AG08396 (cell line): ENCODE measurements around the gene PTGIS.
"Not testable (repeated sequence)": the region's sequence is repeated elsewhere in the genome, so short reads cannot be mapped to it uniquely, and the experiment has no call there.

ENCODE experiments used
- DNase-seq: peaks from one replicate; pipeline ENCODE4 v3.0.0; 2012; ENCODE audit warnings: low spot score, mixed read lengths

PTGIS gene

DNA sequence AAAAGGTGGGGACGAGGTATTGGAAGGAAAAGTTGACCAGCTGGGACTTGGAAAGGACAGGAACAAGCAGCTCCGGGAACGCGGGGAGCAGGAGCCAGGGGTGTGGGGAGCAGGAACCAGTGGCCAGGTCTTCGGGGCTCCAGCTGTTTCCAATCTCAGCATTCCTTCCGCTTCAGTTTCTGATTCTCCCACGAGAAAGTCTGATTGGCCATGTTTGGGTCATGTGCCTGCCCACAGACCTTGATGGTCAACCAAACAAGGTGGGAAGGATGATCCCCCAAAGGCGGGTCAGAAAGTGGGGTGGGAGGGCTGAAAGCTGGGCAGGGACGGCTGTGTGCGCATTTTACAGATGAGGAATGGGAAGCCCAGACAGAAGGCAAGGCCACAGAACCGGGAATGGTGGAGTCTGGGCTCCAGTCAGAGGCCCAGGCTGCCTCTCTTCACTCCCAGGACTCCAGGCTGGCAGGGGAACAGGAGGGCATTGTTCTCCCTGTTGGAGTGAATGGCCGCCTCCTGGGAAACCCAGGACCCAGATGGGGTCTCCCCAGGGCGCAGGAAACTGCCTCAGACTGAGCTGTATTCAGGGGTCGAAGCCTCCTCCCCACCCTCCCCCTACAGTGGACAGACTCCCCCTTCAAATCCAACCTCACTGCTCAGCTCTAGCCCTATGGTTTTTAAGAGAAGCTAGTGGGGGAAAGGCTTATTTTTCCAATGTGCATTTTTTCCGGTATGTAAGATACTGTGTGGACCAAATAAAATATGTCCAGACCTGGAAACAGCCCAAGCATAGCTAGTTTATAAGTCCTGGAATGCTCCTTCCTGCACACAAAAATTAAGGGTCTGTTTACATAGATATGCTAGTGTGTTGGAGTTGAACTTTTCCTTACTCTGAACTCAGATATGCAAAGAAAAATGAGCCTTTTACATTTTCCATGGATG, 12.2 kb upstream of the PTGIS start:
- DNase-seq, result no peak

DNA sequence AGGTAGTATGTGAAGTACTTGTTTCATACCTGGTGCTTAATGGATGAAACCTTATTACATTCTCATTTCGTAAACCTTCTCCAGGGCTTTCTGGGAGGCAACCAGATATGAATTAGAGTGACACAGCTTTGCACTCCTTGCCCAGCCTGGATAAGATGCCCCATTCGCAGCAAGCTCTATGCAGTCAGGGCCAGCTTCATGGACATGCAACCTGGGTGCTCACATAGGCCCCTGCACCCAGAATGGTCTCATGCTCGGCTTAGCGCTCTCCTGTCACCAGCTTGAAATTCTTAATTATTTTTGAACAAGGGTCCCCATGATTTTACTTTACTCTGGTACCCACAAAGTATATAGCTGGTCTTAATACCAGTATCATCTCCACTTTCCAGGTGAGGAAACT, 11.3 kb upstream of the PTGIS start:
- no peak for DNase-seq

DNA sequence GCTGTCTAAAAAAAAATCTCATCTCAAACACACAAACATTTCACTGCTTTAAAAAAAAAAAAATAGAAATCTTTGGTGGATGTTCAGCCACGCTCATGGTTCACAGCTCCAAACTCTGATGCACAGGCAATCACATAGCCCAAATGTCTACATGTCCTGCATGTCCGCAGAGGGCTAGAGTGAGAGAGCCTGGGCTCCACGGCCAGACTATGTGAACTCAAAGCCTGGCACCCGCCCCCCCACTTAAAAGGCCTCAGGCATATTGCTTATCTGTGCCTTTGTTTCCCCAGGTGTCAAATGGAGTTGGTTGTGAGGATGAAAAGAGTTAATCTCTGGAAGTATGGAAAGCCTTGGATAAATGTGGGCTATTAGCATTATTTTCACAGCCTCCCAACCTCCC, 10.5 kb upstream of the PTGIS start:
- DNase-seq, result no peak

DNA sequence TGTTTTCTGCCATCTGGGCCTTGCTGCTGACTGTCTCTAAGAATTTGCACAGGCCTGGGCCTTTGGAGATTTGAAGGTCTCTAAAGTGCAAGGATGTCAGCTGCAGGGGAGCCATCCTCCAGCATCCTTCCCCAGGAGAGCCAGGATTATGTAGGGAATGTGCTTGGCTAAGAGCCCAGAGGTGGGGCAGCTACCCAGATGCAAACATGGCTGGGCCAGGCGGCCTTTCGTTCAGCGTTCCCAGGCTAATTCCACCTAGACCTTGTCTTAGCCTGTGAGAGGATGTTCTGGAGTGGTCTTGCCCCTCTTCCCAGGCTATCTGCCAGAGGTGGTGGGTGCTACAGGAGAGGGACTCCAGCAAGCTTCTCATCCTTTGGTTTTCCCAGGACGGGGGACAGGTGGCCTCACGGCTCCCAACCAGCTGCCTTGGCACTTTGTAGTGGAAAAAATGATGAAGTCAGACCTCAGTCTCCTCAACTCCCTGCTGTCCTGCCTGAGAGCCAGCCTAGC, 7.7 kb upstream of the PTGIS start:
- DNase-seq, result no peak

DNA sequence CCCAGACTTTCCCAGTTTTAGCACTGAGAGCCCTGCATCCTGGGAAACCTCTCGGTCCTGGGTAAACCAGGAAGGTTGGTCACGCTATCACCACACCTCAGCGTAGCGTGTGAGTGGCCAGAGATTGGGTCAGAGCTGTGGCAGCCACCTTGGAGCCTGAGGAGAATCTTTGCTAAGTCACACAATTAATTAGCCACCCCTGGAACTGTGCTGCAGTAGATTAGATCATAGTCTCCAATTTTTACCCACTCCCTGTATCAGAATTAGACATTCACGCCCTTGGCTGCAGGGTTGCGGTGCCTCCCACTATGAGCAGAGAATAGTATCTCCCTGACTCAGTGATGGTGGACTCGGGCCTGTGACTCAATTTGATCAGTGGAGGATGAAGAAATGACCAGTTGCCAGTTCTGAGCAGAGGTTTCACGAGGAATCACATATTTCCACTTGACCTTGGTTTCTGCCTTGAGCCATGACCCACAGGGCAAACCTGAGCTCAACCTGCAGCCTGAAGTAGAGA, 6.0 kb upstream of the PTGIS start:
- DNase-seq, result peak; percentile 72

DNA sequence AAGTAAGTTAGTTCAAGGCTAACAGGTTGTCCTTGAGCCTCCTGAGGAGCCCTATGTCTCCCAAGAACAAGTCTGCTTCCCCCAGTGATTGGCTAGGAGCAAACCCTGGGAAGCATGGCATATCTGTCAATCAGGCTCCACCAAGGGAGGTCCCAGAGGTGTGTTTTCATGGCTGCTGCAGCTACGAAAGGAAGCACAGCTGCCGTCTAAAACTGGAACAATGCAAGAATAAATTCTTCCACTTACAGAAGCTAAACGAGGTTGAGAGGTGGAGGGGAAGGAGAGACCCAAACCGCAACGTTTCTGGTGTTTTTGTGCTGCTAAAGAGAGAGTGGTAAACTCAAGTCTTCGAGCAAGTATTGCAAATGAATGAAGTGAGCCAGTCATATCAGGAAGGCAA, 4.9 kb upstream of the PTGIS start:
- no peak for DNase-seq

DNA sequence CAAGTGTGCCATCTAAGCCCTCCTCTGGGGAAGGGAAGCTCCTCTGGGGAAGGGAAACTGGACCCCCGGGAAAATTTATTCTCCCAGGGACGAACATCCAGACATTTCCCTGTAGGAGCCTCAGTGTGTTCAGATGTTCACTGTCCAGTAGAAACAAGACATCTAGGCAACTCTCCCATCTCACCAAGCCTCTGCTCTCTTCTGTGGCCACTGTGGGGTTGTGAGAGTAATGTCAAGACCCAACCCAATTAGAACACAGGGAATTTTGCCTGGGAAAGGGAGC, 3.6 kb upstream of the PTGIS start:
- DNase-seq, result no peak

DNA sequence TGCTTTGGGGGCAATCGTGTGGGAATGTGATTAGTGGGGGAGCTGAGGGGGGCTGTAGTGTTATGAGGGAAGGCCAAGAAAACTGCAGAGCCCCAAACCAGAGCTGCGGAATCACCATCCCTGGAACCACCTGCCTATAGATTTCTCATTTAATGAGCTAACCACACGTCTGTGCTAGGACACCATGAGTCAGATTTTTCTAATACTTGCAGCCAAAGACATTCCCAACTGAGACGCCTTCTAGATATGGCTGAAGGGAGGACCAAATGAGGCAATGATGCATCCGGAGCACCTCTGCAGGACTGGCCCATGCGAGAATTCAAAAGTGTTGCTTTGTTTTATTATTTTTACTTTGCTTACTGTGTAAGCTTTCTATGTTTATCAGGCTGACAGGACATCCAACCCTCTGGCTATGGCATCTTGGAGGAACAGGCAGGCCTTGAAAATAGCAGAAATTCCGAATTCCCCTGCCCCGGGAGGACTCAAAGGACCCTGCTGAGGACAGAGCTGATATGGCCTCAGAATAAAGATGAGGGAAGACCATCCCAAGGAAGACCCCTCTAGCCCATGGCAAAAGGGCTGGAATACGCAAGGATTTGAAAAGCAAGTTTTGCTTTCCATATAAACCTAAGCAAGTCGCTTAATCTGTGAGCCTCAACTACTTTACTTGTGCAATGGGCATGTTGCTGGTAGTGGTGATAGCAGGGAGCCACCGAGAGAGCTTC, 3.1 kb upstream of the PTGIS start:
- DNase-seq, result no peak

DNA sequence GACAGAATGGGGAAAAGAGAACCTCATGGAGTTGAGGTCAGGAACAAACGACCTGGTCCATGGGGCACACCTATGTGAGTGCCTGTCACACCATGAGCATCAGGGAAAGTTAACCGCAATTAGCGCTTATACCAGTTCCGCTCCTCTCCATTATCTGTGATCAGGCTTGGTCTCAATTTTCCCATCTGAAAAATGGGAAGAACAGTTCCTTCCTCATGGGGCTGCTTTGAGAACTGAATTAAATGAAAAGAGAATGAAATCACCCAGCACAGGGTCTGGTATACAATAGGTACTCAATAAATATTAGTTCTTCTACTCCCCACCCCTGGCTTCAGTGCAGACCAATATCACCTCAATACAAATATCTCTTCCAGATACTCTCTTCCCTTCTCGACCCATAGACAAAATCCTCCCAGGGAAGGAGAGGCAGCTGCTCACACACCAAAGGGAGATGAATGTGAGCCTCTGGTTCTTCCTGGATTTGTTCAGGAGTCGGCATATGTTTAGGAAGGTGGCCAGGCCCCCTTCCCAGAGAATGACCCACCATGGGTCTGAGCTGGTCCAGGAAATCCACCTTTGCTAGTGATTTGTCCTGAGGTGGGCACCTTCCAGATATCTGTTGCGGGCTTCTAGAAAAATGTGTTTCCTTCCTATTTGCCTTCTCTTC, 2.4 kb upstream of the PTGIS start:
- no peak for DNase-seq

DNA sequence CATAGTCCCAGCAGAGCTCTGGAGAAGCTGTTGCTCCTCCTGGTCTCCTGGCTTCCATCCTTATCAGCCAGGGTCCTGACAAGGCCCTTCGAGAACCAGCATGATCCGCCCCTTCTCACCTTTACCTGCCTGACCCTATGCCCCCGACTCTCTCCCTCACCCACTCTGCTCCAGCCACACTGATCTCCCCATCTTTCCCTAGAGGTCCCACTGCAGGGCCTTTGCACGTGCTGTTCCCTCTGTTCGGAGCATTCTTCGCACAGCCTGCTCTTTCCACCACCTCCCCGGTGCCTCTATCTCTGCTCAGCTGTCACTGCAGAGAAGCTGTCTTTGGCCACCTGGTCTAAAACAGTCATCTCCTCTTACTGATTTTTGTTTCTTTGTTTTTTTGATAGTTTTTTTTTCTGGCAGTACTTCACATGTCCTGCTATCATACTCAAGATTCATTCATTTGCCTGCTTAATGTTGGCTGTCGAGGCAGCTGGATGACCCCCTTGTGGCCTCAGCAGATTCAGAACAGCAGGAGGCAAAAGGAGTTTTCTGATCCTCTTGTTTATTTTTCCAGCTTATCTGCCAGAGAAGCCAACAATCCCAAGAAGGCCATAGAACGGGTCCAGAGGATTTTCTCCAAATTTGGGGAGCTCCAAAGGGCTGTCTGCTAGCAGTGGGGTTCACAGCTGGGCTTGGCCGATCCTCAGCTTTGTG, 1.6 kb upstream of the PTGIS start:
- DNase-seq, result no peak

DNA sequence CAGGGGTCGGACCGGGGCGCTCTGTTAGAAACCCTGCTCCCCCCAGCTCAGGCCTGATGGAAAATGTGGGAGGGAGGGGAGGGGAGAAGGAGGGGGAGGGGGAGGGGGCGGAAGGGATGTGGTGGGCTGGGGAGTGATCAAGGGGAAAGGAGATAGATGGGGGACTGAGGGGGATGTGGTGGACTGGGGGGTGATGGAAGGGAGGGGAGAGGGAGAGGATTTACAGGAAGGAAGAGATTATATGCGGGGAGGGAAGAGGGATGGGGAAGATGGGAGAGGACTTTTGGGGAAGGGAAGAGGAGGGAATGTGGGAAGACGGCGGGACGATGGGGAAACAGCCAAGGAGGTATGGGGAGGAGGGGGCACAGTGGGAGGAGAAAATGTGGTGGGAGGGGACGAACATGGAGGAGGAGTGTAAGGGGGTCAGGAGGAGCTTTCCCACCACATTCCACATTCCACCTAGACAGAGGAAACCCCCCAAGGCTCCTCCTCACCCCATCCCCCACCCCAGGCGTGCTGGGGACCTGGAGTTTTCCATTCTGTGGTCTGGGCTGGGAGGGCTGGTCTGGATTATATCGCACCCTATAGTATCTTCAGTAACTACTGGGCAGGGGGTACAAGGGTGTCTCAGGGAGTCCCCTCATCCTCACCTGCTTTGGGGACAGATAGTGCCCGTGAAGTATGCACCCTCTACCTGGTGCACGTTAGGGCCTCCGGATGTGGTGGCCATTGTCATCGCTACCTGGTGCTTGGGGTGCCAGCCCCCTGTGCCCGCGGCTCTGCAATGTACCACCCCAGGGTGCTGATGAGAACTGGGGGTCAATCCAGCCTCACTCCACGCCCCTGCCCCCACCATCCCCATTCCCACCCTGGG, 578 bp upstream of the PTGIS start:
- DNase-seq, result no peak

DNA sequence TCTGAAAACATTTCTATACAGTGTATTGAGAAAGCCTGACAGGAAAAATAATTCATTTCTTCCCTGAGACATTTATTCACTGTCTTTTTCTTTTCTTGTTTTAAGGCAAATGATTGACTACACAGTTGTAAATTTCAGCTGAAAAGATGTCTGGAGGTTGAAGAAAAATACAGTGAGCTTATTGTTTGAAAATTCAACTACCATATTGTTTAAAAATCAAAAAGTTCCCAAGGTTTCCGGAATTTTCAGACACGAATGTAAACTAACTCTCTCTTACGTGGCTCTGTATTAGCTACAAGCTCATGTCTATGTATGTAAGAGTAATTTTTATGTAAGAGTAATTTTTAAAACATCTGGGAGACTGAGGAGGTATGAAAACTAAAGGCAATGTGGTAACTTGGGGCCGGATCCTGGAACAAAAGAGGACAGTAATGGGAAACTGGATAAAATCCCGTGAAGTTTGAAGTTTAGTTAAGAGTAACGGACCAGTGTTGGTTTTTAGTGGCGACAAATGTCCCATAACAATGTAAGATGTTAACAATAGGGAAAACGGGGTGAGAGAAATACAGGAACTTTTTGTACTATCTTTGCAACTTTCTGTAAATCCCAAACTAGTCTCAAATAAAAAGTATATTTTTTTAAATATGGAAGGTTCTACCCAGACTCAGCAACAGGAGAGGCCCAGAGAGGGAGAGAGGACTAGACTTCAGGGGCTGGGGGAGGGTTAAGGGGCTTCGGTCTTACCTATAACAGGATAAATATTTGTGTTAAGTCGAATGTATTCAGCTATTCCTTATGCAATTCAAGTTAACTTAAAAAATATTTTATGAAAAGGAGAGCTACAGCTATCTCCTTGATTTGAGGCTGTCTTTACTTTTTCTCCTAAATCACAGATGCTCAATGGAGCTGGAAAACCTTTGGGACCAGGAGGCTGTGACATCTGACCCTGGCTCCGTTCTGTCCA, 1.3 kb downstream of the PTGIS start:
- DNase-seq, result no peak

DNA sequence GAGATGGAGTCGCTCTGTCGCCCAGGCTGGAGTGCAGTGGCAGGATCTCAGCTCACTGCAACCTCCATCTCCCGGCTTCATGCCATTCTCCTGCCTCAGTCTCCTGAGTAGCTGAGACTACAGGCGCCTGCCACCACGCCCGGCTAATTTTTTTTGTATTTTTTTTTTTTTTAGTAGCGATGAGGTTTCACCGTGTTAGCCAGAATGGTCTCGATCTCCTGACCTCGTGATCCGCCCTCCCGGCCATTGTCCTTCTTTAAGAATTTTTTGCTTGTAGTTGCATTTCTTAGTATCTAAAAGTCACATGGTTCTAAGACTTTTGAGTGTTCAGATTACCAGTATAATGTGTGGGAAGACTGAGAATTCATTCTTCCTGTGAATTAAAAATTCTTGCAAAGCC, 2.9 kb downstream of the PTGIS start:
- DNase-seq, result not testable (repeated sequence)

DNA sequence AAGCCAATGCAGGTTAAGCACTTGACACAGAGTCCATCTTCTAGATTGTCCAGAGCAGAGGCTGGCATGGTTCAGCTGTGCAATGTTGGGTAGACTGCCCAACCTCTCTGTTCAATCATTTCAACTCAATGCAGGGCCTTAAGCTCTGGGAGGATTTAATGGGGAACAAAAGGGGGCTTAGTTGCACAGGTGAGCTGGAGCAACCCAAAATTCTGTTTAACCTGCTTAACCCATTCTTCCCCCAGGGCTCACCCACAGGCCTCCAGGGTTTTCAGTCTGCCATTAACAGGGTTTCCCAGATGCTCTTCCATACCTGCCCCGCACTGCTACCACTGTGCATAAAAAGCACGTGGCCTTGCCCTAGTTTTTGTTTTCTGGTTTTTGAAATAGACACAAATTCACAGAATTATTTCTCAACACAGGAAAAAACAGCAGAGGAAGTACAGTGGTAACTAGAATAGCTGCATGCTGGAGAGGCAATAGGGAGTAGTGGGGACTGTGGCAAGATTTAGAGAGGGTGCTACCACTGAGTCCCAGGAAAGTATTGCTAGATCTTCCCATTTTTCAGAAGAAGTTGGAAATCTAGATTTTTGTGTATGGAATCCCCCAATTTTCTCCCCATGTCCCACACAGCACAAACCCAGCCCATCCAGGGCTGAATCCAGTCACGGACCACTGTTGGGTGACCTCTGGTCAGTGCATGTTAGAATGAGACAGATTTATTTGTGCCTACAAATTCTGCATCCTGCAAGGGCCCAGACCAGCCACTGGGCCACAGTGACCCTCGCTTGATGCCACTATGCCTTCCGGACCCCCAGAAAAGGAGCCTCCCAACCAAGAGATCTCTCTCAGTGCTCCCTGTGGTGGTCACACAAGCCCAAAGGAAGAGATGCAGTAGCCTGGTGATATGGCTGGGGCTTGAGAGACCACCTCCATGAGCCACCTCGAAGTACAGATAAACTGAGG, 4.6 kb downstream of the PTGIS start:
- DNase-seq, result no peak

DNA sequence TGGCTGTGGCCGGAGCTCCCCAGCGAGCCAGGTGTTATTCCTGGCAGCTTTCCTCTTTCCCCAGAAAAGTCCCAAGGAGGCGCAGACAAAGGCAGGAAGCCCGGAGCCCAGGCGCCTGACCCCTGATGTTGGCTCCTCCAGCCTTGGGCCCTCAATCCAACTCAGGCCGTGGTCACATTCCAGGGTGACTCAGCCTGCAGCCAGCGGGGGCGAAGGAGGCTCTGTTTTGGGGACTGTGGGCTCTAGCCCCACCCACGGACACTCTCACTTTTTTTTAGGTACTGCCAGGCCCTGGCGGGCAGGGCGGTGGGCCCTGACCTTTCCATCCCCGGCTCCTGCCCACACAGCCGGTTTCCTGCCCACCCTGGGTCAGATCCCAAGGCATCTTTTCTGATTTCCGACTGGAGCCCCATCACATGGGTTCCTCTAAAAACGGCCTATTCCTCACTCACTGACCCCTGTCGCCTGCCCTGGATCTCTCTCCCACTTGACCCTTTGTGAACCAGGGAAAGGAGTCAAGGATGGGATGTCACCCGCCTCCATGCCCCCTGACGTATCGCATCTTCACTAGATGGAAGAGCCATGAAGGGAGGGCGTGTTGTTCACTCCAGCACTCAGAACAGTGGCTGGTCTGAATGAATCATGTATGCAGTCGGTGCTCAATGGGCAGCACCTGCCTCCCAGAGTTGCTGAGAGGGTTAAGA, 5.5 kb downstream of the PTGIS start:
- DNase-seq, result peak; percentile 88

DNA sequence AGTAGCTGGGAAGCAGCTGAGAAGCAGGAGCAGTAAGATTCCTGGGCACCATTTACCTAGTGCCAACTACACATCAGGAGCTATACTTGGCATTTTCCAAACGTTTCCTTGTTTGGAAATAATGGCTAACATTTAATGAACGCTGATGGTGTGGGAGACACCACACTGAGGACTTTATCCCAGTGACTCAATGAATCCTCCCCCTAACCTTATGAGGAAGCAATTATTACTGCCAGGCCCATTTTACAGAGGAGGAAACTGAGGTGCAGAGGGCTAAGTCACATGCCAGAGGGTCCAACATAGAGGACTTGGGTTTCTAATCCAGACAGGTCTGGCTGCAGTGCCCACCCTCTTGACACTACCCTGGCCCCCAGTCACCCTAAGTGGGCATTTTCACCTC, 6.1 kb downstream of the PTGIS start:
- DNase-seq, result no peak

DNA sequence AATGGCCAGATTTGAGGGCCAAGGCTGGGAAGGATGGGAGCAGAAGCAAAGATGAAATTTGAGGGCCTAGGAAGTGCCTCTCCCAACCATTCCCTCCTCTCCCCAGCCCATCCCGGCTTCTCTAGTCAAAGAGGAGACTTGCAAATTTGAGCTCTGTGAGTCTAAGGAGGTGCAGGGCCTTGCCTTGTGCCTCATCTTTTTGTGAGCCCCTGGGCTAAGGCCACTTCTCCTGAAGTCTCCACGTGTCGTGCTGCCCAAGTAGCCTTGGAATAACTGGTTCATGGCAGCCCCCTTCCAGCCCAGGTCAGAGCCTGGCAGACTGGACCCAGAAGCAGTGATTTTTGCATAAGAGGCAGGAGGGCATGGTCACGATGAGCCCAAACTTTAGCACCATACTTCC, 6.7 kb downstream of the PTGIS start:
- no peak for DNase-seq

DNA sequence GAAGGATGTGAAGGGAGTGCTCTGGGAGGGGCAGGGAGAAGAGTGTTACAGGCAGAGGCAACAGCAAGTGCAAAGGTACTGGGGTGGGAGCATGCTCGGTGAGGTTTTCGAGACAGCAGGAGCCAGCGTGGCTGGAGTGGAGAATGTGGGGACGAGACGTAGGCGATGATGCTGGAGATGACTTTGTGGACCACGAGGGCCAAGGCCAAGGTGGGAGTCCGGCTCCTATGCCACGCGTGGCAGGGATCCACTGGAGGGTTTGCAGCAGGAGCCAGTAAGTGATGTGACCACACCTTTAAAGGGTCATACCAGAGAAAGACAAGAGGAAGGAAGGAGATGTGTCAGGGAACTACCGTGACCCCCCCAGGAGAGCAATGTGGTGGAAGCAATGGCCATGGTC, 7.3 kb downstream of the PTGIS start:
- no peak for DNase-seq
